Psoas muscle (tissue), 8 donors: ENCODE results near the gene NF1. TPM values are rescaled to one million over a fixed set of nuclear protein-coding genes. Genes with fewer than 3 reads are reported as not detected.

Experiments
- ATAC-seq, 4 donors: fragments of 200-7000 bp; cut with Tn5 transposase; one replicate each; pipeline ENCODE4 v1.9.1; 2020; ENCODE audit warnings: moderate library complexity in 3 of 4, mild to moderate bottlenecking in 2 of 4
- DNase-seq, 2 donors: peaks; one replicate each; pipeline ENCODE4 v3.0.0-alpha.2; 2020
- H3K27ac ChIP-seq: fragments of 200-600 bp; one replicate; pipeline ENCODE4 v1.8.0; 2022
- H3K27me3 ChIP-seq, 3 donors: fragments of 200-600 bp in 1 of 3; one replicate each; pipeline versions ENCODE4 v1.6.1 to v1.8.0; 2013 to 2022; ENCODE audit warnings: low read length in 2 of 3, mild to moderate bottlenecking in 2 of 3, moderate library complexity in 1 of 3; ENCODE audit not compliant: insufficient read depth in 3 of 3
- H3K36me3 ChIP-seq, 2 donors: fragments of 200-600 bp in 1 of 2; one replicate each; pipeline versions ENCODE4 v1.6.1 to v1.8.0; 2013 to 2022; ENCODE audit warnings: low read depth in 1 of 2, mild to moderate bottlenecking in 1 of 2, moderate library complexity in 1 of 2; ENCODE audit not compliant: insufficient read depth in 1 of 2
- H3K4me1 ChIP-seq: fragments of 200-600 bp; one replicate; pipeline ENCODE4 v1.8.0; 2022
- H3K4me3 ChIP-seq: fragments of 200-600 bp; one replicate; pipeline ENCODE4 v1.8.0; 2022; ENCODE audit warnings: mild to moderate bottlenecking
- H3K9me3 ChIP-seq: fragments of 200-600 bp; one replicate; pipeline ENCODE4 v1.8.0; 2022
- WGBS, 3 donors: extraction: QIAGEN DNeasy Blood & Tissue Kit; methylation state at CpG; one replicate each; pipeline versions ENCODE4 v1.1.6 to v1.1.7; 2013; 5-methylcytosine and 5-hydroxymethylcytosine counted together
- intact Hi-C, 2 donors: fragments of 100-400 bp; cut with DNase I; formaldehyde crosslinking; loops; one replicate each; pipeline versions ENCODE4 v1.11.0 to v1.14.2; 2022
- polyA plus RNA-seq, 3 donors: library from polyadenylated mRNA; stranded (reverse); fragments of 200-250 nt; gene quantifications; one replicate each; pipeline ENCODE4 v1.2.3, GENCODE V29; 2013
- total RNA-seq, 4 donors: library from RNA; stranded (reverse); fragmentation: NEBNext Ultra II Directional in 2 of 4; extraction: Animal tissue kit (Norgen Biotek cat#: 25700) in 2 of 4; gene quantifications; one replicate each; pipeline versions ENCODE4 v1.2.1 to v1.2.4, GENCODE V29; 2021 to 2023
- TF ChIP-seq, protein P1 (sequence below): fragments of 200-600 bp; IDR thresholded peaks from one replicate; pipeline ENCODE4 v1.8.0; 2022; ENCODE audit warnings: antibody characterized with exemption
- donor health status: healthy with polysubstance abuse.
- donor health status: DM: no; HTN: no; CAD: no; lungs with moderate emphysema.
- donor health status: Bipolar disorder and iron deficiency.
- donor health status: healthy.
- donor health status: DM: yes; HTN: yes; CAD: no.
- donor health status: DM: no; HTN: no; CAD: no.
- donor health status: DM: no; HTN: no; CAD: no.
- donor health status: DM: yes; HTN: yes; CAD: no.

NF1 gene
- total and polyA plus RNA-seq, 7 donors, result 3.5 to 35.5 (median 27.4) TPM

DNA sequence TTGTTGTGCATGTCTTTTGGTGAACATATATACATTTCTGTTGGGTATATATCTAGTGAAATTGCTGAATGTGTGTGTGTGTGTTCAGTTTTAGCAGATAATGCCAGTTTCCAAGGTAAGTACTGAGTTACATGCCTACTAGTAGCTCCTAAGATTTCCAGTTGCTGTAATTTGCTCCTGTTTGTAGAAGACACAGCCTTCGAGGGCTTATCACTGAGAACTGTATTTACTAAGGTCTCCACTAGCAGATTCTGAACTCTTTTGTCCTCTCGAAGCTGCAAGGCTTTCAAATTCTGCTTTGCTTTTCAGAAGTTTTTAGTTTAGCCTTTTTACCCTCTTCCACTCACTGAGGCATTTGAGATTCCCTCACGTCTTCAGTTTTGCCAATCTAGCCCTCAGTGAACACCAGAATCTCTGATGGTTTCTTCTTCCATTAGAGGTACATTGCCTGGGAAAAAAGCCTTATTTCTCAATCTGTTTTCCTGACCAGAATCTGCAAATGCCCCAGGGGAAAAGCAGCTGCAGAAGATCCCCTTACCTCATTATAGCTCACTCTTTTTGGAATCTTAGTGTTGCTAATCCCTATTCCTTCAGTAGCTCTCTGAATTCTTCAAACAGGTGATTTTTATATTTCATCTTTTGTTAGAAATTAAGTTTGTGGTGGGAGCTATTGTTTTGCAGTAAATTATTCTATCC is 52.9 kb downstream of the NF1 start:
- no peaks in the 10 kb centered on the region for H3K27me3 ChIP-seq
- ATAC-seq, result no peak
- H3K27ac ChIP-seq, result no peak overlapping the region

DNA sequence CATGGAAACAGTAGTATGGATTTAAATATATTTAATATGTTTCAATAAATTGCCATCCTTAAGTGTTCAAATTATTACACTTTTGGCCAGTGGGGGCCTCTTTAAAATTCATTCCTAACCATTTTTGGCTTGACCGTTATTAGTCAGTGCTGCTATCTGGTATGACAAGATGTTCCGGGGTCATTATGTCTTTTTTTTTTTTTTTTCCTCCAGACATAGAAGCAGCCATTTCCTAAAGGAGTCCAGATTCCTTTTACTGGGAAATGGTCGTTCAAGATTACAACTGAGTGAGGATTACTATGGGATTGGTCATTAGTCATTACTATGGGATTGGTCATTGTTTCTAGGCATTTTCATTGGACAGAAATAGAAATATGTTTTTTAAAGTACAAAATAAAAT is 53.4 kb downstream of the NF1 start:
- Histone ChIP-seq H3K27me3 (no peaks in the 10 kb centered on the region), H3K4me3 (no peak overlapping the region), H3K4me1 (no peaks in the 10 kb centered on the region), H3K27ac (no peak overlapping the region), H3K9me3 (peaks cover 3% of the 10 kb centered on the region), H3K36me3 (no peaks in the 10 kb centered on the region)
- 60 to 71% (median 63%) methylated on average over 3 of the region's 3 CpGs for WGBS, 3 donors
- ATAC-seq (no peak), DNase-seq (no peak)
- TF ChIP-seq, protein P1, sequence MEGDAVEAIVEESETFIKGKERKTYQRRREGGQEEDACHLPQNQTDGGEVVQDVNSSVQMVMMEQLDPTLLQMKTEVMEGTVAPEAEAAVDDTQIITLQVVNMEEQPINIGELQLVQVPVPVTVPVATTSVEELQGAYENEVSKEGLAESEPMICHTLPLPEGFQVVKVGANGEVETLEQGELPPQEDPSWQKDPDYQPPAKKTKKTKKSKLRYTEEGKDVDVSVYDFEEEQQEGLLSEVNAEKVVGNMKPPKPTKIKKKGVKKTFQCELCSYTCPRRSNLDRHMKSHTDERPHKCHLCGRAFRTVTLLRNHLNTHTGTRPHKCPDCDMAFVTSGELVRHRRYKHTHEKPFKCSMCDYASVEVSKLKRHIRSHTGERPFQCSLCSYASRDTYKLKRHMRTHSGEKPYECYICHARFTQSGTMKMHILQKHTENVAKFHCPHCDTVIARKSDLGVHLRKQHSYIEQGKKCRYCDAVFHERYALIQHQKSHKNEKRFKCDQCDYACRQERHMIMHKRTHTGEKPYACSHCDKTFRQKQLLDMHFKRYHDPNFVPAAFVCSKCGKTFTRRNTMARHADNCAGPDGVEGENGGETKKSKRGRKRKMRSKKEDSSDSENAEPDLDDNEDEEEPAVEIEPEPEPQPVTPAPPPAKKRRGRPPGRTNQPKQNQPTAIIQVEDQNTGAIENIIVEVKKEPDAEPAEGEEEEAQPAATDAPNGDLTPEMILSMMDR, result no peak
- intact Hi-C loops, result no loop called here

More for the DNA sequence above, 52.9 kb downstream of the NF1 start:
- Histone ChIP-seq H3K4me1 (no peaks in the 10 kb centered on the region), H3K36me3 (no peaks in the 10 kb centered on the region), H3K4me3 (no peak overlapping the region), H3K9me3 (peaks cover 3% of the 10 kb centered on the region)
- no peak for DNase-seq
- intact Hi-C loops, result no loop called here
- WGBS, 3 donors, result 55 to 67% (median 60%) methylated on average over 3 of the region's 3 CpGs
- TF ChIP-seq, protein P1, result no peak

DNA sequence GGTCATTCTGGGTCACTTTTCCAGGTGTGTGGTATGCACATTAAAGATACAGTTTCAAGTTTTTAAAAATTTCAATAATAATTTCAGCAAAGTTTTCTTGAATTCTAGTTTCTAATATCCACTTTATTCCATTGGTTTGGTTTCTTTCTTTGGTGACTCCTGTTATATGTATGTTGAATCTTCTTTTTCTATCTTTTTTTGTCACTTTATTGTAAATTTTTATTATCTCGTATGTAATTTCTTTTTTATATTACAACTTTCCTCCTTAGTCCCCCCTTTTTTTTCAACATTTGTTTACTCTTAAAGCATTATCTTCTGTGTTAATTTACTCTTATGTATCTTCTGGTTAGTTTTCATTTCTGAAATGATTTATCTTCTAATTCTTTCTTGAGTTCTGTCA is 57.5 kb downstream of the NF1 start:
- Histone ChIP-seq H3K4me1 (no peaks in the 10 kb centered on the region), H3K36me3 (peaks cover 0 to 16% of the 10 kb centered on the region in 2 donors), H3K27ac (no peak overlapping the region), H3K9me3 (peaks cover 3% of the 10 kb centered on the region), H3K27me3 (no peaks in the 10 kb centered on the region), H3K4me3 (no peak overlapping the region)
- ATAC-seq (no peak), DNase-seq (no peak)
- intact Hi-C loops, result no loop called here
- TF ChIP-seq, protein P1, result no peak
- WGBS, 3 donors, result 94 to 100% (median 97%) methylated on average over 1 of the region's 1 CpG

DNA sequence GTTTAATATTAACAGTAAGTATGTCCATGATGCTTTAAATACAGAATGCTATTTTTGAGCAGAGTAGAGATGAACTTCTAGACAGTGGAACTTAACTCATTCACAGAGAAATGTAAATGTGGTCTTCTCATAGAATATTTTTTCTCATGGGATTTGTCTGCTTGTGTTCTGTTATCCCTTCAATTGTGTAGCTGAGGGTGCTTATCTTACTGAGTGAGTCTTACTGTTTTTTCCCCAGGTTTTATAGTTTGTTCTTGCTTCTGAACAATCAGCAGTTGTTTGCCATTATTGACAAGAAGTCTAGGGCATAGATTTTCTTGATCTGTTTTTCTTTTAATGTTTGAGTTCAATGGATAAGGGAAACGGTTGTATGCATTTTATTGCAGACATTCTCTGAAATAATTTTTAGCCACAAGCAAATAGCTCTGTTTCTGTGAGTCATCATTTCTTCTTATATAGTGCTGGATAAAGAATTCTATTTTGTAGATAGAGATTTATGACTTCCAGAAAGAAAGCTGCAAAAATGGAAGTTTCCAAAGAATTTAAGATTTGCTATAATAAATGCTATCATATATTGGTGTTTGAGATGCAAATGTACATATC is 60.5 kb downstream of the NF1 start:
- TF ChIP-seq, protein P1, result no peak
- Histone ChIP-seq H3K9me3 (peaks cover 3% of the 10 kb centered on the region), H3K36me3 (peaks cover 0 to 43% of the 10 kb centered on the region in 2 donors), H3K4me3 (no peak overlapping the region), H3K4me1 (no peaks in the 10 kb centered on the region), H3K27me3 (no peaks in the 10 kb centered on the region), H3K27ac (no peak overlapping the region)
- intact Hi-C loops, result no loop called here
- DNase-seq (no peak), ATAC-seq (no peak)
- 73 to 78% (median 74%) methylated on average over 1 of the region's 1 CpG for WGBS, 3 donors
